ENCODE data around the gene PDCD2L. TPM values are rescaled to one million over a fixed set of nuclear protein-coding genes. Genes with fewer than 3 reads are reported as not detected.

The PDCD2L gene
- total RNA-seq, 4 donors from 2014 or later = 6.5 to 16.4 (median 12.6) TPM

DNA sequence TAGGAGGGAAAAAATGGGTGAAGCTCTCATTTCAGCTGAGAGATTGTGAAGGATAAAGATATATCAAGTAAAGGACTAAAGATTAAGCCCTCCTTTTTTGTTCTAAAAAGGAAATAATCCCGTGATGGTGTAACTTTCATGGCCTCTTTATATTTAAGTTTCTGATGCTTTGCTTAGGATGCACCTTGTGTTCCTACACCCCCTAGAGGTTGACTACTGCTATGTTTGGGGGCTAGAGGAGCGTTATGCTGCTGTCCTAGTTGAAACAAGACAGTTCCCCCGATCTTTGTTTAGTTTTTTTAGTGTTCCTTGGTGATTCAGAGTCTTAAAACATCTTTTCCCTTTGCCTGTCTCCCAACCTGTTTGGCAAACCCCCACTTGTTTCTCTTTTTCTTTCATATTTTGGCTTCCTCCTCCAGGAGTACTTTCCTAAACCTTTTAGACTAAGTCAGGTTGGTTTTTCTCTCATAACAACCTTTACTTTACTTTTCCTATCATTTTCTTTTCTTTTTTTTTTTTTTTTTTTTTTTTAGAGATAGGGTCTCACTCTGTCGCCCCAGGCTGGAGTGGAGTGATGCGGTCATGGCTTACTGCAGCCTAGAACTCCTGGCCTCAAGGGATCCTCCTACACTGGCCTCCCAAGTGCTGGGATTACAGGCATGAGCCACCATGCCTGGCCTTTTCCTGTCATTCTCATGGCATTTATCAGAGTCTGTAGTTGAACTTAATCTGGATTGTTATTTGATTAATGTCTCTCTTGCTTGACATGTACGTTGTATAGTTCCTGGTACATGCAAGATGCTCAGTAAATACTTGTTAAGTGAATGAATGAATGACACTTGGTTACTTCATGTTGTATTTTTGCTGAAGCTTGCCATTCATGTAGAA lies 26.8 kb downstream of the PDCD2L start:
- TF ChIP-seq, protein P1, sequence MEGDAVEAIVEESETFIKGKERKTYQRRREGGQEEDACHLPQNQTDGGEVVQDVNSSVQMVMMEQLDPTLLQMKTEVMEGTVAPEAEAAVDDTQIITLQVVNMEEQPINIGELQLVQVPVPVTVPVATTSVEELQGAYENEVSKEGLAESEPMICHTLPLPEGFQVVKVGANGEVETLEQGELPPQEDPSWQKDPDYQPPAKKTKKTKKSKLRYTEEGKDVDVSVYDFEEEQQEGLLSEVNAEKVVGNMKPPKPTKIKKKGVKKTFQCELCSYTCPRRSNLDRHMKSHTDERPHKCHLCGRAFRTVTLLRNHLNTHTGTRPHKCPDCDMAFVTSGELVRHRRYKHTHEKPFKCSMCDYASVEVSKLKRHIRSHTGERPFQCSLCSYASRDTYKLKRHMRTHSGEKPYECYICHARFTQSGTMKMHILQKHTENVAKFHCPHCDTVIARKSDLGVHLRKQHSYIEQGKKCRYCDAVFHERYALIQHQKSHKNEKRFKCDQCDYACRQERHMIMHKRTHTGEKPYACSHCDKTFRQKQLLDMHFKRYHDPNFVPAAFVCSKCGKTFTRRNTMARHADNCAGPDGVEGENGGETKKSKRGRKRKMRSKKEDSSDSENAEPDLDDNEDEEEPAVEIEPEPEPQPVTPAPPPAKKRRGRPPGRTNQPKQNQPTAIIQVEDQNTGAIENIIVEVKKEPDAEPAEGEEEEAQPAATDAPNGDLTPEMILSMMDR (IDR thresholded peaks at IDR 0.05) = no peak
- TF ChIP-seq POLR2A (IDR thresholded peaks at IDR 0.05) = no peak
- no peak overlapping the region for H3K4me3 ChIP-seq (ENCODE audit: low read depth, poor library complexity, severe bottlenecking)
- 35 to 42% methylated on average over 6 of the region's 6 CpGs for WGBS, 2 donors
- DNase-seq (ENCODE audit: low spot score in 2 of 2) = no peak
- intact Hi-C loops (cut with DNase I; ENCODE audit: low total_unique reads) = no loop called here

DNA sequence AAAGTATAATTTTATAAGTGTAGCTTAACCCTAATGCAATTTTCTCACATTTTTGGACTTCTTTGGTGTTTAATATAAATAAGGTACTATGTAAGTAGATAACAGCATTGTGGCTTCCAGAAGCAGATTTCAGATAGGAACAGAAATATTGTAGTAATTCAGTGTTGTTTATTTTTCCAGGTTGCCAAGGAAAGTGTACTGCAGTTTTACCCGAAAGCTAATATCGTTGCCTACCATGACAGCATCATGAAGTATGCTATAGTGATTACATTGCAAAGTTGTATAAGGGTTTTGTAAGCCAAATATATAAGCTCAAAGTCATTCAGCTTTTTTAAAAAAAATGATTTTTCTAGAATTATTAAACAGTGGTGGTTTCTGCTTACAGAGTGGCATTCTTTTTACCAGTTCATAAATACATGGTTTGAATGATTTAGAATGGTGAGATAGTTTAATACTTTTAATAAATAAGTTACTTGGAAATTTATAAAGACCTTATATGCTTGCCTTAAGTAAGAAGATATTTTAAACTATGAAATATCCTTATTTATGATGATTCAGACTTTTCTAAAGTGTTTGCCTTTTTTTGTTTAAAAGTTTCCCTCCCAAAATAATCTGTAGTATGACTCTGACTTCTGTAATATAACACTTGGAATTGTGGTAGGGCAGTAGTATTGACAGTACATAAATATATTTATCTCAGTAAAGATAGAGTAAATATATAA lies 27.6 kb downstream of the PDCD2L start:
- H3K4me3 ChIP-seq (ENCODE audit: low read depth, poor library complexity, severe bottlenecking) = no peak overlapping the region
- WGBS, 2 donors = 45 to 65% methylated on average over 2 of the region's 2 CpGs
- DNase-seq (ENCODE audit: low spot score in 2 of 2) = no peak
- intact Hi-C loops (cut with DNase I; ENCODE audit: low total_unique reads) = no loop called here
- TF ChIP-seq, protein P1 (IDR thresholded peaks at IDR 0.05) = no peak
- no peak for TF ChIP-seq POLR2A (IDR thresholded peaks at IDR 0.05)

DNA sequence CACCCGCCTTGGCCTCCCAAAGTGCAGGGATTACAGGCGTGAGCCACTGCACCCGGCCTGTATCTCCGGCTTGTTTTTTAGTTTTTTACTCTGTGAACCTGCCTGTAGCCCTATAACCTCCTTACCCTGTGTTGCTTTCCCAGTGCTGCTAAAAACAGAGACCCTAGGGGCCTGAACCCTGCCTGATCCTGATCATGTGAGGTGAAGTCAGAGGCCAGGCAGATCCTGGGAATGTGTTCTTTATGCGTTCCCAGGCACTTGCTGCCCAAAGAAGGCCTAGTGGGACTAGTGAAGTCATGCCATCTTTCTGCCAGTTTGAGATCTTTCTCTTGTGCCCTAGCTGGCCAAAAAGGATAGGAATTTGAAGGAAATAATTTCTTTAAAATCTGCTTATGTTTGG lies 28.6 kb downstream of the PDCD2L start:
- DNase-seq (ENCODE audit: low spot score in 2 of 2) = peak in 1 of 2 donors; percentile 70
- WGBS, 2 donors = 83 to 86% methylated on average over 5 of the region's 5 CpGs
- no peak overlapping the region for H3K4me3 ChIP-seq (ENCODE audit: low read depth, poor library complexity, severe bottlenecking)
- intact Hi-C loops (cut with DNase I; ENCODE audit: low total_unique reads) = no loop called here
- no peak for TF ChIP-seq POLR2A (IDR thresholded peaks at IDR 0.05)
- TF ChIP-seq, protein P1 (IDR thresholded peaks at IDR 0.05) = no peak

DNA sequence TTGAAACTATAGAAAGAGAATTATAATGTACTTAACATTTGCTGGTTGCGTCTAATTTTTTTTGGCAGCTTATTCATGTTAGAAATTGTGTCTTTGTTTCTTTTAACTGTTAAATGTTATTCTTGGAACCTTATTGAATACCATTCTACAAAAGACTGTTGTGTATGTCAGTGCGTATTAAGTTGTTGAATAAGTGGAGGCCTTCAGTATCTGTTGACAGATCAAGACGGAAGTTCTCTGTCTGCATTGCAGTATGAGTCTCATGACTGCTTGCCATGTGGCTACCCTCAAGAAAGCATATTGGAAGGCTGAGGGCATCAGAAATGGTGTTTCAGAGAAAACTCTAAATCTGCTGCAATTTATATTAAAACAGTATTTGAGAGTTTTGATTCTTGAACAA lies 32.5 kb downstream of the PDCD2L start:
- no peak overlapping the region for H3K4me3 ChIP-seq (ENCODE audit: low read depth, poor library complexity, severe bottlenecking)
- no peak for DNase-seq (ENCODE audit: low spot score in 2 of 2)
- intact Hi-C loops (cut with DNase I; ENCODE audit: low total_unique reads) = no loop called here
- WGBS, 2 donors = 74 to 87% methylated on average over 3 of the region's 3 CpGs
- no peak for TF ChIP-seq POLR2A (IDR thresholded peaks at IDR 0.05)
- TF ChIP-seq, protein P1 (IDR thresholded peaks at IDR 0.05) = no peak

DNA sequence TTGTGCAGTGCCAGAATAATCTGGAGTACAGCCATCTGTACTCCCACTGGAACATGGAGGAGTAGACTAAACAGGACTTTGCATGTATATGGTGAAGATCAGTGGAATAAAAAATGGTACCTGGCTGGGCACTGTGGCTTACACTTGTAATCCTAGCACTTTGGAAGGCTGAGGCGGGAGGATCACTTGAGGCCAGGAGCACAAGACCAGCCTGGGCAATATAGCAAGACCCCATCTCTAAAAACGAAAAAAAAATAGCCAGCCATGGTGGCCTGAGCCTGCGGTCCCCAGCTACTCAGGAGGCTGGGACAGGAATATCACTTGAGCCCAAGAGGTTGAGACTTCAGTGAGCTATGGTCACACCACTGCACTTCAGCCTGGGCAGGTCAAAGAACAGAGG lies 44.0 kb downstream of the PDCD2L start:
- H3K4me3 ChIP-seq (ENCODE audit: low read depth, poor library complexity, severe bottlenecking) = no peak overlapping the region
- WGBS, 2 donors = 85 to 98% methylated on average over 3 of the region's 3 CpGs
- DNase-seq (ENCODE audit: low spot score in 2 of 2) = no peak
- intact Hi-C loops (cut with DNase I; ENCODE audit: low total_unique reads) = no loop called here
- TF ChIP-seq, protein P1 (IDR thresholded peaks at IDR 0.05) = no peak
- TF ChIP-seq POLR2A (IDR thresholded peaks at IDR 0.05) = no peak
